Pancreas (tissue), 10 donors: Measurements from ENCODE around the gene CASTOR1. TPM values are rescaled to one million over a fixed set of nuclear protein-coding genes. Genes with fewer than 3 reads are reported as not detected.
"Not testable (repeated sequence)": the region's sequence is repeated elsewhere in the genome, so short reads cannot be mapped to it uniquely, and the experiment has no call there.

Source experiments
- ATAC-seq, 4 donors: fragments of 200-7000 bp; cut with Tn5 transposase; one replicate each; pipeline versions ENCODE4 v1.8.0 to v1.9.1; 2020; ENCODE audit warnings: mild to moderate bottlenecking in 4 of 4, moderate library complexity in 4 of 4
- DNase-seq, 6 donors: peaks; one replicate each; pipeline ENCODE4 v3.0.0-alpha.2; 2020
- FAIRE-seq: peaks from 2 replicates; lab custom pipeline; 2012; peaks lifted over from hg19 to GRCh38; lab: Jason Lieb, UNC
- H3K27ac ChIP-seq, 4 donors: fragments of 200-600 bp; sonication (generic); 1 replicate in 3 of 4; 2 replicates in 1 of 4; pipeline versions ENCODE4 v1.5.0 to v1.8.0; 2020
- H3K27me3 ChIP-seq, 4 donors: fragments of 200-600 bp; one replicate each; pipeline ENCODE4 v1.8.0; 2021
- H3K36me3 ChIP-seq, 3 donors: fragments of 200-600 bp; sonication (generic) in 1 of 3; one replicate each; pipeline versions ENCODE4 v1.5.0 to v1.8.0; 2020 to 2021
- H3K4me1 ChIP-seq, 3 donors: fragments of 200-600 bp; one replicate each; pipeline ENCODE4 v1.8.0; 2021
- H3K4me3 ChIP-seq, 4 donors: fragments of 200-600 bp; sonication (generic) in 2 of 4; one replicate each; pipeline versions ENCODE4 v1.5.0 to v1.8.0; 2020 to 2021
- H3K9me3 ChIP-seq, 4 donors: fragments of 200-600 bp; one replicate each; pipeline ENCODE4 v1.8.0; 2021
- CTCF ChIP-seq, 4 donors: fragments of 200-600 bp; sonication (generic) in 3 of 4; IDR thresholded peaks; one replicate each; pipeline versions ENCODE4 v1.5.0 to v1.8.0; 2021; ENCODE audit warnings: antibody characterized with exemption in 4 of 4
- WGBS, 2 donors: extraction: QIAGEN DNeasy Blood & Tissue Kit; methylation state at CpG; one replicate each; pipeline ENCODE4 v1.1.7; 2013; 5-methylcytosine and 5-hydroxymethylcytosine counted together
- intact Hi-C, 3 donors: fragments of 100-400 bp; cut with DNase I; formaldehyde crosslinking; loops; one replicate each; pipeline versions ENCODE4 v1.11.1 to v1.14.2; 2022
- polyA plus RNA-seq, 2 donors: library from polyadenylated mRNA; stranded (reverse); fragments of 200-250 nt; gene quantifications; one replicate each; pipeline ENCODE4 v1.2.3, GENCODE V29; 2013
- total RNA-seq, 6 donors: library from RNA; stranded (reverse); fragmentation: NEBNext Ultra II Directional in 4 of 6; extraction: Animal tissue kit (Norgen Biotek cat#: 25700) in 4 of 6; gene quantifications; one replicate each; pipeline versions ENCODE4 v1.2.1 to v1.2.4, GENCODE V29; 2021 to 2023
- donor health status: healthy with polysubstance abuse.
- donor health status: DM: no; HTN: no; CAD: no; lungs with moderate emphysema.
- donor health status: DM: no; HTN: no; CAD: no.
- donor health status: control.
- donor health status: control.
- donor health status: Bipolar disorder and iron deficiency.
- donor health status: DM: yes; HTN: yes; CAD: no.
- donor health status: DM: no; HTN: no; CAD: no.
- donor health status: DM: no; HTN: no; CAD: no.
- donor health status: DM: yes; HTN: yes; CAD: no.

Gene CASTOR1
- 1 to 10 TPM; 1.8 to 7.3 (median 3.8) TPM for total RNA-seq
- 1 to 10 TPM; 7.3 to 8.3 TPM for polyA plus RNA-seq

GRCh38 chr22:30289141-30289979, at the start of gene CASTOR1:
Gene CASTOR1 (minus strand): TSS chr22:30289505. CDS start chr22:30289497, 8 bp downstream.
- intact Hi-C loops, result loop anchor here in 2 of 3 donors (5.0 kb wide), 2 partner anchors 93 to 98 kb away; partner anchors contain the start of gene RNF215 (in 1 of the 2)

GRCh38 chr22:30338802-30339201, 49.5 kb upstream of the CASTOR1 start:
- Histone ChIP-seq H3K36me3 (peaks cover 20 to 100% (median 93%) of the 10 kb centered on the region in 3 donors), H3K27ac (no peak overlapping the region), H3K9me3 (no peaks in the 10 kb centered on the region), H3K4me1 (no peaks in the 10 kb centered on the region), H3K27me3 (no peaks in the 10 kb centered on the region), H3K4me3 (no peak overlapping the region)
- intact Hi-C loops, result no loop called here
- DNase-seq, result peak in 1 of 6 donors; percentile 24
- TF ChIP-seq CTCF (IDR thresholded peaks at IDR 0.05), result no peak
- WGBS, 2 donors, result 97% methylated on average over 7 of the region's 7 CpGs
- no peak for FAIRE-seq
- ATAC-seq, result no peak

More at GRCh38 chr22:30289141-30289979, at the start of gene CASTOR1:
- Histone ChIP-seq H3K4me1 (peaks cover 10 to 23% (median 22%) of the 10 kb centered on the region in 3 donors), H3K27ac (peak within 1 kb of the TSS; percentile 68 to 80 (median 76)), H3K9me3 (no peaks in the 10 kb centered on the region), H3K27me3 (no peaks in the 10 kb centered on the region), H3K4me3 (peak within 1 kb of the TSS; percentile 73 to 96 (median 84)), H3K36me3 (peaks cover 0 to 22% (median 3%) of the 10 kb centered on the region in 3 donors)
- FAIRE-seq, result no peak
- no peak for TF ChIP-seq CTCF (IDR thresholded peaks at IDR 0.05)
- peak; percentile 86 to 88 (median 86) for ATAC-seq
- DNase-seq, result peak; percentile 95 to 99 (median 98)
- WGBS, 2 donors, result 0% methylated on average over 51 to 85 of the region's 85 CpGs

GRCh38 chr22:30338341-30338740, 49.0 kb upstream of the CASTOR1 start:
- H3K27me3 ChIP-seq, H3K9me3 ChIP-seq, H3K27ac ChIP-seq, intact Hi-C loops, FAIRE-seq, DNase-seq, H3K4me1 ChIP-seq, ATAC-seq, H3K4me3 ChIP-seq: not testable (repeated sequence)
- H3K36me3 ChIP-seq, result peaks cover 22 to 100% (median 93%) of the 10 kb centered on the region in 3 donors
- WGBS, 2 donors, result 84 to 85% methylated on average over 9 of the region's 9 CpGs

- H3K27me3 ChIP-seq, result no peaks in the 10 kb centered on the region
- intact Hi-C loops, result no loop called here
- H3K9me3 ChIP-seq, result no peaks in the 10 kb centered on the region
- DNase-seq (no peak), ATAC-seq (no peak), FAIRE-seq (no peak)
- peaks cover 16 to 97% (median 89%) of the 10 kb centered on the region in 3 donors for H3K36me3 ChIP-seq
- H3K27ac ChIP-seq, result no peak overlapping the region
- 88 to 91% methylated on average over 8 of the region's 8 CpGs for WGBS, 2 donors
- no peak overlapping the region for H3K4me3 ChIP-seq
- TF ChIP-seq CTCF (IDR thresholded peaks at IDR 0.05), result no peak
- no peaks in the 10 kb centered on the region for H3K4me1 ChIP-seq
Observed at GRCh38 chr22:30337461-30337778, 48.1 kb upstream of the CASTOR1 start.

GRCh38 chr22:30336752-30337460, 47.6 kb upstream of the CASTOR1 start:
- H3K4me3 ChIP-seq, result no peak overlapping the region
- DNase-seq, result no peak
- no peaks in the 10 kb centered on the region for H3K9me3 ChIP-seq
- no peak for TF ChIP-seq CTCF (IDR thresholded peaks at IDR 0.05)
- intact Hi-C loops, result no loop called here
- no peak for FAIRE-seq
- no peak overlapping the region for H3K27ac ChIP-seq
- H3K4me1 ChIP-seq, result no peaks in the 10 kb centered on the region
- 96 to 100% methylated on average over 4 of the region's 4 CpGs for WGBS, 2 donors
- peaks cover 13 to 92% (median 84%) of the 10 kb centered on the region in 3 donors for H3K36me3 ChIP-seq
- no peak for ATAC-seq
- H3K27me3 ChIP-seq, result no peaks in the 10 kb centered on the region
